Lower leg skin (tissue), 4 donors: Measurements from ENCODE around the gene UTY. TPM values are rescaled to one million over a fixed set of nuclear protein-coding genes. Genes with fewer than 3 reads are reported as not detected.

Experiments
- DNase-seq, 2 donors: peaks; one replicate each; pipeline ENCODE4 v3.0.0-alpha.2; 2019; ENCODE audit warnings: low spot score in 2 of 2
- H3K4me3 ChIP-seq: fragments of 200-600 bp; sonication (generic); 2 replicates; pipeline ENCODE4 v1.5.1; 2017; ENCODE audit warnings: mild to moderate bottlenecking, low read depth; ENCODE audit not compliant: poor library complexity, severe bottlenecking
- POLR2A ChIP-seq, 2 donors: fragments of 450-650 bp; IDR thresholded peaks; one replicate each; pipeline ENCODE4 v1.6.1; 2016 to 2017; ENCODE audit warnings: antibody characterized with exemption in 2 of 2, mild to moderate bottlenecking in 1 of 2, moderate library complexity in 1 of 2
- WGBS, 2 donors: methylation state at CpG; one replicate each; pipeline ENCODE4 v1.1.5; 2018; 5-methylcytosine and 5-hydroxymethylcytosine counted together
- intact Hi-C: fragments of 100-400 bp; cut with DNase I; formaldehyde crosslinking; loops from one replicate; pipeline ENCODE4 v1.15.0; 2023; ENCODE audit warnings: low total_unique reads
- total RNA-seq, 4 donors: library from RNA; depleted of rRNA; stranded (reverse); fragments of >200 nt; gene quantifications; one replicate each; pipeline ENCODE4 v1.1.0, GENCODE V29; 2016
- TF ChIP-seq, protein P1 (sequence below), 3 donors: fragments of 450-650 bp; IDR thresholded peaks; one replicate each; pipeline ENCODE4 v1.5.1; 2016; ENCODE audit warnings: antibody characterized with exemption in 3 of 3, mild to moderate bottlenecking in 3 of 3, moderate library complexity in 2 of 3

The UTY gene
- total RNA-seq, 4 donors from 2014 or later, result 0.21 to 26.3 (median 24.4) TPM; not detected in 1

DNA sequence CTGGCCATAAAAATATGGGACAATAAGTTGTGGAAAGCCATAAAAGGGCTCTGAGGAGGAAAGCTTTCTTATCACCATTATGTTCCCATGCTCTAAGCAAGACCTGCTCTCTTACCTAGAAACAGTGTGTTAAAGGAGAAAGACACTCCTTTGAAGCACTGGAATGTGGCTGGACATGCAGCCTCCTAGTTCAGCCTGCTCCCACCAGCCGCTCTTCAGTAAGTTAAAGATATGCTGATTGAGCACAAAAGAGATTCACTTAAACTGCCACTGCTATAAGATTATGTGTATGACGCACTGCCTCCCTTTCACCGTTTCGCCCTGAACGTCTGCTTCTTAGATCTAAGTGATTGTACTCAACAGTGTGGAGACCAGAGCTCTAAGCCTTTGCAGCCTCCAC, 146.0 kb downstream of the UTY start:
- TF ChIP-seq POLR2A (IDR thresholded peaks at IDR 0.05), result no peak
- TF ChIP-seq, protein P1, sequence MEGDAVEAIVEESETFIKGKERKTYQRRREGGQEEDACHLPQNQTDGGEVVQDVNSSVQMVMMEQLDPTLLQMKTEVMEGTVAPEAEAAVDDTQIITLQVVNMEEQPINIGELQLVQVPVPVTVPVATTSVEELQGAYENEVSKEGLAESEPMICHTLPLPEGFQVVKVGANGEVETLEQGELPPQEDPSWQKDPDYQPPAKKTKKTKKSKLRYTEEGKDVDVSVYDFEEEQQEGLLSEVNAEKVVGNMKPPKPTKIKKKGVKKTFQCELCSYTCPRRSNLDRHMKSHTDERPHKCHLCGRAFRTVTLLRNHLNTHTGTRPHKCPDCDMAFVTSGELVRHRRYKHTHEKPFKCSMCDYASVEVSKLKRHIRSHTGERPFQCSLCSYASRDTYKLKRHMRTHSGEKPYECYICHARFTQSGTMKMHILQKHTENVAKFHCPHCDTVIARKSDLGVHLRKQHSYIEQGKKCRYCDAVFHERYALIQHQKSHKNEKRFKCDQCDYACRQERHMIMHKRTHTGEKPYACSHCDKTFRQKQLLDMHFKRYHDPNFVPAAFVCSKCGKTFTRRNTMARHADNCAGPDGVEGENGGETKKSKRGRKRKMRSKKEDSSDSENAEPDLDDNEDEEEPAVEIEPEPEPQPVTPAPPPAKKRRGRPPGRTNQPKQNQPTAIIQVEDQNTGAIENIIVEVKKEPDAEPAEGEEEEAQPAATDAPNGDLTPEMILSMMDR (IDR thresholded peaks at IDR 0.05), result no peak
- 96% methylated on average over 5 of the region's 5 CpGs; no CpG with 5 or more reads in 1 of the 2 donors for WGBS, 2 donors
- intact Hi-C loops, result no loop called here
- H3K4me3 ChIP-seq, result no peak overlapping the region
- DNase-seq, result no peak

DNA sequence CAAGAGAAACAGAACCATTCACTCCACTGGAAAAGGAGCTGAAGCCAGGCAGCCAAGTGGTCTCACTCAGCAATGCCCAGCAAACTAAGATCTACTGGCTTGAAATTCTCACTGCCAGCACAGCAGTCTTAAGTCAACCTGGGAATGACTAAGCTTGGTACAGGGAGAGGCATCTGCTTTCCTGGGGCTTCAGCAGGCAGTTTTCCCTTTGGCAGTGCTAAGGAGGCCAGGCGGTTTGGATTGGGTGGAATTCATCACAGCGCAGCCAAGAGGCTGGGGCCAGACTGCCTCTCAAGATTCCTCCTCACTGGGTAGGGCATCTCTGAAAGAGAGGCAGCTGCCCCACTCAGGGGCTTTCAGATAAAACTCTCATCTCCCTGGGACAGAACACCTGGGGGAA, 149.2 kb downstream of the UTY start:
- intact Hi-C loops, result no loop called here
- H3K4me3 ChIP-seq, result no peak overlapping the region
- TF ChIP-seq, protein P1 (IDR thresholded peaks at IDR 0.05), result no peak
- TF ChIP-seq POLR2A (IDR thresholded peaks at IDR 0.05), result no peak
- WGBS, 2 donors, result 100% methylated on average over 2 of the region's 2 CpGs; no CpG with 5 or more reads in 1 of the 2 donors
- no peak for DNase-seq

DNA sequence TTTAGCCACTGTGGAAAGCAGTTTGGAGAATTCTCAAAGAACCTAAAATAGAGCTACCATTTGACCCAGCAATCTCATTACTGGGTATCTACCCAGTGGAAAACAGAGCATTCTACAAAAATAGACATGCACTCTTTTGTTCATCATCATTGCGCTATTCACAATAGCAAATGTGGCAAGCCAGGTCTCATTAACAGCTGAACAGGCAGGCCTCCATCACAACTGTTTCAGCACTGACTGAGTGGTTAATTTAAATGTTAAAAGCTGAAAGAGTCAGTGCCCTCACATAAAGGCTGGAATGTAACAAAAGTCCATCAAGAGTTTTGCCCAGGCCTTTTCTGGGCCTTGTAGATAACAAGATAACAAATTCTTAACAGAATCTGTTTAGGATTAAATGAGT, 166.9 kb downstream of the UTY start:
- 100% methylated on average over 1 of the region's 1 CpG; no CpG with 5 or more reads in 1 of the 2 donors for WGBS, 2 donors
- TF ChIP-seq, protein P1 (IDR thresholded peaks at IDR 0.05), result no peak
- no peak for TF ChIP-seq POLR2A (IDR thresholded peaks at IDR 0.05)
- intact Hi-C loops, result no loop called here
- no peak for DNase-seq
- no peak overlapping the region for H3K4me3 ChIP-seq

DNA sequence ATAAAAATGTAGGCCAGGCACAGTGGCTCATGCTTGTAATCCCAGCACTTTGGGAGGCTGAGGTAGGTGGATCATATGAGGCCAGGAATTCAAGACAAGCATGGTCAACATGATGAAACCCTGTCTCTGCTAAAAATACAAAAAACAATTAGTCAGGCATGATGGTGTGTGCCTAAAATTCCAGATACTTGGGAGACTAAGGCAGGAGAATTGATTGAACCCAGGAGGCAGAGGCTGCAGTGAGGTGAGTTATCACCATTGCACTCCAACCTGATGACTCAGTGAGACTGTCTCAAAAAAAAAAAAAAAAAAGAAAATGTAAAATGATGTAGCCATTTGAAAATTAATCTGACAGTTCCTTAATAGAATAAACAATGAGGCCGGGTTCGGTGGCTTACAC, 171.9 kb downstream of the UTY start:
- WGBS, 2 donors, result 100% methylated on average over 2 of the region's 2 CpGs; no CpG with 5 or more reads in 1 of the 2 donors
- no peak overlapping the region for H3K4me3 ChIP-seq
- DNase-seq, result no peak
- intact Hi-C loops, result no loop called here
- TF ChIP-seq, protein P1 (IDR thresholded peaks at IDR 0.05), result no peak
- TF ChIP-seq POLR2A (IDR thresholded peaks at IDR 0.05), result no peak

DNA sequence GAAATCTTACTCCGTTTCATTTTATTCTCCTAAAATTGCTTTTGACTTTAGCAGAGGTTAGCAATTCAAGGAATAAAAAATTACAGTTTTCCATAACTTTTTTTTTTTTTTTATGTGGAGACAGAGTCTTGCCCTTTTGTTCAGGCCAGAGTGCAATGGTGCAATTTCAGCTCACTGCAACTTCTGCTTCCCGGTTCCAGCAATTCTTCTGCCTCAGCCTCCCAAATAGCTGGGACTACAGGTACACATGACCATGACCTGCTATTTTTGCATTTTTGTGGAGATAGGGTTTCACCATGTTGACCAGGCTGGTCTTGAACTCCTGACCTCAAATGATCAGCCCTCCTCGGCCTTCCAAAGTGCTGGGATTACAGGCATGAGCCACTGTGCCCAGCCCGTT, 179.0 kb downstream of the UTY start:
- 87% methylated on average over 4 of the region's 4 CpGs; no CpG with 5 or more reads in 1 of the 2 donors for WGBS, 2 donors
- intact Hi-C loops, result no loop called here
- DNase-seq, result no peak
- no peak for TF ChIP-seq POLR2A (IDR thresholded peaks at IDR 0.05)
- TF ChIP-seq, protein P1 (IDR thresholded peaks at IDR 0.05), result no peak
- H3K4me3 ChIP-seq, result no peak overlapping the region

DNA sequence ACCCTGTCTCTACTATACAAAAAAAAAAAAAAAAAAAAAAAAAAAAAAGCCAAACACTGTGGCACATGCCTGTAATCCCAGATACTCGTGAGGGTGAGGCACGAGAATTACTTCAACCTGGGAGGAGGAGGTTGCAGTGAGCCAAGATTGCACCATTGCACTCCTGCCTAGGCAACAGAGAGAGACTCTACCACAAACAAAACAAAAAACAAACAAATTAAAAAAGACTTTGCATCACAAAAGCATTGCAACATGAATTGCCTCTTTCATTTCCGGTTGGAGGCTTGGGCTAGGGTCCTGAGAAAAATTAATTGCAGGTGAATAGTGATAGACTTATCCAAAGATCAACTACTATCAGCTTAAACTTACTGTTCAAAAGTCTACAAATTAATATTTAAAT, 180.4 kb downstream of the UTY start:
- intact Hi-C loops, result no loop called here
- DNase-seq, result no peak
- no peak for TF ChIP-seq POLR2A (IDR thresholded peaks at IDR 0.05)
- TF ChIP-seq, protein P1 (IDR thresholded peaks at IDR 0.05), result no peak
- no peak overlapping the region for H3K4me3 ChIP-seq
- WGBS, 2 donors, result 66% methylated on average over 3 of the region's 3 CpGs; no CpG with 5 or more reads in 1 of the 2 donors
